MM.1S (cell line): ENCODE results near the gene HERC4.
"Not testable (repeated sequence)": the region's sequence is repeated elsewhere in the genome, so short reads cannot be mapped to it uniquely, and the experiment has no call there.

Experiments
- DNase-seq: peaks from one replicate; pipeline ENCODE4 v3.0.0-alpha.2; 2015
- H2AFZ ChIP-seq: fragments of 300-600 bp; sonication (generic); 2 replicates; pipeline ENCODE4 v1.6.0; 2016; ENCODE audit warnings: antibody characterized with exemption, low read length
- H3F3A ChIP-seq: fragments of 300-600 bp; sonication (generic); 2 replicates; pipeline ENCODE4 v1.6.1; 2016; ENCODE audit warnings: mild to moderate bottlenecking, antibody characterized with exemption, low read length, moderate library complexity, mixed read lengths; ENCODE audit not compliant: insufficient read depth
- H3K27ac ChIP-seq: fragments of 300-600 bp; sonication (generic); 2 replicates; pipeline ENCODE4 v1.5.1; 2016; ENCODE audit warnings: mild to moderate bottlenecking, low read length
- H3K27me3 ChIP-seq: fragments of 300-600 bp; sonication (generic); replicated peaks from 2 replicates; pipeline ENCODE4 v1.6.0; 2016; ENCODE audit warnings: low read length; ENCODE audit not compliant: insufficient read depth
- H3K36me3 ChIP-seq: fragments of 300-600 bp; sonication (generic); replicated peaks from 2 replicates; pipeline ENCODE4 v1.6.1; 2016; ENCODE audit warnings: mild to moderate bottlenecking, low read length, mixed read lengths; ENCODE audit not compliant: insufficient read depth
- H3K4me1 ChIP-seq: fragments of 300-600 bp; sonication (generic); 2 replicates; pipeline ENCODE4 v1.6.1; 2016; ENCODE audit warnings: low read length, mixed read lengths
- H3K4me2 ChIP-seq: fragments of 300-600 bp; sonication (generic); 2 replicates; pipeline ENCODE4 v1.6.0; 2016; ENCODE audit warnings: low read depth, low read length
- H3K4me3 ChIP-seq: fragments of 300-600 bp; sonication (generic); 2 replicates; pipeline ENCODE4 v1.5.1; 2016; ENCODE audit warnings: low read length, mixed read lengths
- H3K79me2 ChIP-seq: fragments of 300-600 bp; sonication (generic); 2 replicates; pipeline ENCODE4 v1.6.1; 2016; ENCODE audit warnings: mixed run types, low read length, mixed read lengths
- H3K9ac ChIP-seq: fragments of 300-600 bp; sonication (generic); 2 replicates; pipeline ENCODE4 v1.6.1; 2016; ENCODE audit warnings: low read length, mixed read lengths
- H3K9me2 ChIP-seq: fragments of 300-600 bp; sonication (generic); replicated peaks from 2 replicates; pipeline ENCODE4 v1.6.1; 2016; ENCODE audit warnings: mild to moderate bottlenecking, low read length, mixed read lengths; ENCODE audit not compliant: insufficient read depth
- H3K9me3 ChIP-seq: fragments of 300-600 bp; sonication (generic); replicated peaks from 2 replicates; pipeline ENCODE4 v1.6.1; 2016; ENCODE audit warnings: mild to moderate bottlenecking, low read length, mixed read lengths; ENCODE audit not compliant: insufficient read depth
- H4K20me1 ChIP-seq: fragments of 300-600 bp; sonication (generic); 2 replicates; pipeline ENCODE4 v1.6.1; 2016; ENCODE audit warnings: mild to moderate bottlenecking, low read length, moderate library complexity, mixed read lengths; ENCODE audit not compliant: insufficient read depth
- EZH2 ChIP-seq: fragments of 300-600 bp; sonication (generic); optimal IDR thresholded peaks from 2 replicates; pipeline ENCODE3; 2017; ENCODE audit warnings: low read depth, mild to moderate bottlenecking, antibody characterized with exemption, low read length, mixed read lengths
- EZH2phosphoT487 ChIP-seq: fragments of 300-600 bp; sonication (generic); IDR thresholded peaks from 2 replicates; pipeline ENCODE4 v1.6.1; 2018; ENCODE audit warnings: antibody characterized with exemption, low read length
- TF ChIP-seq, protein P1 (sequence below): fragments of 300-600 bp; sonication (generic); IDR thresholded peaks from 2 replicates; pipeline ENCODE4 v1.5.1; 2016; ENCODE audit warnings: antibody characterized with exemption, low read length, mixed read lengths

The HERC4 gene

GRCh38 chr10:68001000-68001399 lies 74.1 kb downstream of the HERC4 start:
- H3K9ac ChIP-seq: no peak overlapping the region
- no peaks in the 10 kb centered on the region for H3F3A ChIP-seq

GRCh38 chr10:67990093-67990492 lies 85.0 kb downstream of the HERC4 start:
- Histone ChIP-seq H2AFZ (no peak overlapping the region), H3K36me3 (no peaks in the 10 kb centered on the region), H3K4me3 (no peak overlapping the region), H3F3A (no peaks in the 10 kb centered on the region), H3K4me2 (no peak overlapping the region), H3K9ac (no peak overlapping the region), H4K20me1 (no peaks in the 10 kb centered on the region), H3K4me1 (no peaks in the 10 kb centered on the region), H3K79me2 (no peaks in the 10 kb centered on the region), H3K27me3 (no peaks in the 10 kb centered on the region), H3K9me3 (no peaks in the 10 kb centered on the region), H3K27ac (no peak overlapping the region), H3K9me2 (no peaks in the 10 kb centered on the region)
- no peak for TF ChIP-seq EZH2phosphoT487
- no peak for TF ChIP-seq EZH2
- TF ChIP-seq, protein P1, sequence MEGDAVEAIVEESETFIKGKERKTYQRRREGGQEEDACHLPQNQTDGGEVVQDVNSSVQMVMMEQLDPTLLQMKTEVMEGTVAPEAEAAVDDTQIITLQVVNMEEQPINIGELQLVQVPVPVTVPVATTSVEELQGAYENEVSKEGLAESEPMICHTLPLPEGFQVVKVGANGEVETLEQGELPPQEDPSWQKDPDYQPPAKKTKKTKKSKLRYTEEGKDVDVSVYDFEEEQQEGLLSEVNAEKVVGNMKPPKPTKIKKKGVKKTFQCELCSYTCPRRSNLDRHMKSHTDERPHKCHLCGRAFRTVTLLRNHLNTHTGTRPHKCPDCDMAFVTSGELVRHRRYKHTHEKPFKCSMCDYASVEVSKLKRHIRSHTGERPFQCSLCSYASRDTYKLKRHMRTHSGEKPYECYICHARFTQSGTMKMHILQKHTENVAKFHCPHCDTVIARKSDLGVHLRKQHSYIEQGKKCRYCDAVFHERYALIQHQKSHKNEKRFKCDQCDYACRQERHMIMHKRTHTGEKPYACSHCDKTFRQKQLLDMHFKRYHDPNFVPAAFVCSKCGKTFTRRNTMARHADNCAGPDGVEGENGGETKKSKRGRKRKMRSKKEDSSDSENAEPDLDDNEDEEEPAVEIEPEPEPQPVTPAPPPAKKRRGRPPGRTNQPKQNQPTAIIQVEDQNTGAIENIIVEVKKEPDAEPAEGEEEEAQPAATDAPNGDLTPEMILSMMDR: no peak
- DNase-seq: no peak

More at GRCh38 chr10:68001000-68001399, 74.1 kb downstream of the HERC4 start:
- no peak overlapping the region for H2AFZ ChIP-seq
- H4K20me1 ChIP-seq: no peaks in the 10 kb centered on the region
- H3K36me3 ChIP-seq: no peaks in the 10 kb centered on the region
- H3K27ac ChIP-seq: no peak overlapping the region
- no peak for DNase-seq
- no peaks in the 10 kb centered on the region for H3K9me3 ChIP-seq
- no peaks in the 10 kb centered on the region for H3K9me2 ChIP-seq
- H3K4me3 ChIP-seq: no peak overlapping the region
- no peak overlapping the region for H3K4me2 ChIP-seq
- H3K4me1 ChIP-seq: no peaks in the 10 kb centered on the region
- H3K79me2 ChIP-seq: no peaks in the 10 kb centered on the region
- H3K27me3 ChIP-seq: no peaks in the 10 kb centered on the region
- TF ChIP-seq EZH2 (no peak), EZH2phosphoT487 (no peak)
- TF ChIP-seq, protein P1: no peak

DNA sequence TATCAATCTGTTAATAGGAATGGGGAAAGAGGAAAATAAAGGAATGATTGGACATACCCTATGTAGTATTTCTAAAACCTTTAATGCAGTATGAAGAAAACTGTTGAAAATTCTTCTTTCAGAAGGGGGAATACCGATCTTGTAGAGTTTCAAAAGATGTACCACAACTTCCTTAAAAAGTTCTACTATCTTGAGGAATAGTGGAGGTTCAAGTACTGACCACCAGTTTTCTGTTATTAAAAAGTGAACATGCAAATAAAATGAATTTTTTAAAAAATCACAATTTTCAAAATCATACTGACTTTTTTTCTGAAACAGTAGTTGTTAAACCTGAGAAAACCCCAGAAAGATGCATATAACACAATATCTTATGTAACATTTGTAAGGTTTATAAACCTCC lies 86.5 kb downstream of the HERC4 start:
- Histone ChIP-seq H3K27ac (no peak overlapping the region), H3K79me2 (no peaks in the 10 kb centered on the region), H3K36me3 (no peaks in the 10 kb centered on the region), H4K20me1 (no peaks in the 10 kb centered on the region), H3K9me3 (no peaks in the 10 kb centered on the region), H3K4me1 (no peaks in the 10 kb centered on the region), H2AFZ (no peak overlapping the region), H3K4me2 (no peak overlapping the region), H3F3A (no peaks in the 10 kb centered on the region), H3K27me3 (no peaks in the 10 kb centered on the region), H3K9ac (no peak overlapping the region), H3K4me3 (no peak overlapping the region), H3K9me2 (no peaks in the 10 kb centered on the region)
- TF ChIP-seq, protein P1: no peak
- no peak for TF ChIP-seq EZH2
- no peak for TF ChIP-seq EZH2phosphoT487
- no peak for DNase-seq

GRCh38 chr10:67982603-67983002 lies 92.5 kb downstream of the HERC4 start:
- H3F3A ChIP-seq, H3K9ac ChIP-seq, H3K9me2 ChIP-seq, H3K79me2 ChIP-seq, H3K4me3 ChIP-seq, H3K27ac ChIP-seq, H2AFZ ChIP-seq, H3K4me2 ChIP-seq, H3K9me3 ChIP-seq, H3K27me3 ChIP-seq, H3K4me1 ChIP-seq, H3K36me3 ChIP-seq, DNase-seq, H4K20me1 ChIP-seq: not testable (repeated sequence)
